Ascending aorta (tissue), 2 donors: ENCODE results near the gene CA10. TPM values are rescaled to one million over a fixed set of nuclear protein-coding genes. Genes with fewer than 3 reads are reported as not detected.

ENCODE experiments used
- DNase-seq, 2 donors: peaks; one replicate each; pipeline ENCODE4 v3.0.0-alpha.2; 2019; ENCODE audit warnings: low spot score in 2 of 2
- H3K27ac ChIP-seq, 2 donors: fragments of 200-600 bp; sonication (generic); one replicate each; pipeline ENCODE4 v1.5.1; 2016 to 2017; ENCODE audit warnings: mild to moderate bottlenecking in 1 of 2
- H3K27me3 ChIP-seq: fragments of 200-600 bp; sonication (generic); one replicate; pipeline ENCODE4 v1.5.1; 2017
- H3K36me3 ChIP-seq, 2 donors: fragments of 200-600 bp; sonication (generic); one replicate each; pipeline ENCODE4 v1.5.1; 2016
- H3K4me1 ChIP-seq, 2 donors: fragments of 200-600 bp; sonication (generic); one replicate each; pipeline ENCODE4 v1.5.1; 2016 to 2017; ENCODE audit warnings: mild to moderate bottlenecking in 1 of 2
- H3K4me3 ChIP-seq, 2 donors: fragments of 200-600 bp; sonication (generic); one replicate each; pipeline ENCODE4 v1.5.1; 2016 to 2017; ENCODE audit warnings: mild to moderate bottlenecking in 1 of 2
- H3K9me3 ChIP-seq, 2 donors: fragments of 200-600 bp; sonication (generic); one replicate each; pipeline ENCODE4 v1.5.1; 2016
- CTCF ChIP-seq, 3 experiments: fragments of 200-600 bp in 2 of 3; fragments of 450-650 bp in 1 of 3; sonication (generic) in 2 of 3; IDR thresholded peaks; one replicate each; pipeline ENCODE4 v1.5.1; 2016 to 2019; ENCODE audit warnings: antibody characterized with exemption in 3 of 3, mild to moderate bottlenecking in 1 of 3, moderate library complexity in 1 of 3
- intact Hi-C: fragments of 100-400 bp; cut with DNase I; formaldehyde crosslinking; loops from one replicate; pipeline ENCODE4 v1.15.1; 2023
- total RNA-seq: library from RNA; depleted of rRNA; stranded (reverse); fragments of >200 nt; gene quantifications from one replicate; pipeline ENCODE4 v1.1.0, GENCODE V29; 2016

Gene CA10
- total RNA-seq, 1 donor from 2014 or later = not detected

GRCh38 chr17:51830451-51830850 lies 328.1 kb downstream of the CA10 start:
- no peak overlapping the region for H3K27ac ChIP-seq
- H3K36me3 ChIP-seq = no peaks in the 10 kb centered on the region
- no peaks in the 10 kb centered on the region for H3K9me3 ChIP-seq
- no peaks in the 10 kb centered on the region for H3K4me1 ChIP-seq
- H3K4me3 ChIP-seq = no peak overlapping the region
- no peaks in the 10 kb centered on the region for H3K27me3 ChIP-seq
- TF ChIP-seq CTCF (IDR thresholded peaks at IDR 0.05) = no peak
- no peak for DNase-seq
- intact Hi-C loops = no loop called here

GRCh38 chr17:51828901-51829300 lies 329.6 kb downstream of the CA10 start:
- intact Hi-C loops = no loop called here
- Histone ChIP-seq H3K27me3 (no peaks in the 10 kb centered on the region), H3K4me1 (no peaks in the 10 kb centered on the region), H3K27ac (no peak overlapping the region), H3K4me3 (no peak overlapping the region), H3K9me3 (no peaks in the 10 kb centered on the region), H3K36me3 (no peaks in the 10 kb centered on the region)
- TF ChIP-seq CTCF (IDR thresholded peaks at IDR 0.05) = no peak
- no peak for DNase-seq

- no peaks in the 10 kb centered on the region for H3K27me3 ChIP-seq
- H3K4me3 ChIP-seq = no peak overlapping the region
- H3K9me3 ChIP-seq = no peaks in the 10 kb centered on the region
- H3K4me1 ChIP-seq = no peaks in the 10 kb centered on the region
- no peak for DNase-seq
- TF ChIP-seq CTCF (IDR thresholded peaks at IDR 0.05) = no peak
- H3K36me3 ChIP-seq = no peaks in the 10 kb centered on the region
- no peak overlapping the region for H3K27ac ChIP-seq
- intact Hi-C loops = no loop called here
Observed at GRCh38 chr17:51827140-51827539, 331.4 kb downstream of the CA10 start.

GRCh38 chr17:51820766-51821165 lies 337.7 kb downstream of the CA10 start:
- intact Hi-C loops = no loop called here
- DNase-seq = no peak
- no peaks in the 10 kb centered on the region for H3K4me1 ChIP-seq
- no peaks in the 10 kb centered on the region for H3K36me3 ChIP-seq
- TF ChIP-seq CTCF (IDR thresholded peaks at IDR 0.05) = no peak
- no peak overlapping the region for H3K27ac ChIP-seq
- H3K9me3 ChIP-seq = no peaks in the 10 kb centered on the region
- no peaks in the 10 kb centered on the region for H3K27me3 ChIP-seq
- no peak overlapping the region for H3K4me3 ChIP-seq

GRCh38 chr17:51820252-51820651 lies 338.3 kb downstream of the CA10 start:
- no peak for TF ChIP-seq CTCF (IDR thresholded peaks at IDR 0.05)
- DNase-seq = no peak
- H3K27ac ChIP-seq = no peak overlapping the region
- H3K4me1 ChIP-seq = no peaks in the 10 kb centered on the region
- no peaks in the 10 kb centered on the region for H3K9me3 ChIP-seq
- intact Hi-C loops = no loop called here
- no peak overlapping the region for H3K4me3 ChIP-seq
- H3K27me3 ChIP-seq = no peaks in the 10 kb centered on the region
- H3K36me3 ChIP-seq = no peaks in the 10 kb centered on the region
